ENCODE measurements around the gene BMP3. TPM values are rescaled to one million over a fixed set of nuclear protein-coding genes. Genes with fewer than 3 reads are reported as not detected.

BMP3 gene
- total RNA-seq, 1 experiment from 2014 or later: 1.8 TPM

DNA sequence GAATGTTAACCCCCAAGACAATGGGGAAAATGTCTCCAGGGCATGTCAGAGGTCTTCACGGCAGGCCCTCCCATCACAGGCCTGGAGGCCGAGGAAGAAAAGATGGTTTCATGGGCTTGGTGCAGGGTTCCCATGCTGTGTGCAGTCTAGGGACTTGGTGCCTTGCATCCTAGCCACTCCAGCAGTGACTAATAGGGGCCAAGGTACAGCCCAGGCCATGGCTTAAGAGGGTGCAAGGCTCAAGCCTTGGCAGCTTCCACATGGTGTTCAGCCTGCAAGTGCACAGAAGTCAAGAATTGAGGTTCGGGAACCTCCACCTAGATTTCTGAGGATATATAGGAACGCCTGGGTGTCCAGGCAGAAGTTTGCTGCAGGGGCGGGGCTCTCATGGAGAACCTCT lies 50.6 kb downstream of the BMP3 start:
- Histone ChIP-seq H3K4me2 (ENCODE audit: low read length) (no peak overlapping the region), H4K20me1 (ENCODE audit: low read length) (no peaks in the 10 kb centered on the region), H3K79me2 (ENCODE audit: low read length) (no peaks in the 10 kb centered on the region), H3K9me2 (replicated peaks; ENCODE audit: low read length) (no peaks in the 10 kb centered on the region), H3K36me3 (ENCODE audit: low read depth, low read length) (no peaks in the 10 kb centered on the region), H3F3A (ENCODE audit: low read length, unreplicated experiment) (no peaks in the 10 kb centered on the region), H3K27ac (ENCODE audit: low read length) (no peak overlapping the region), H3K4me1 (ENCODE audit: insufficient read depth, low read length) (no peaks in the 10 kb centered on the region), H3K4me3 (ENCODE audit: low read length) (no peak overlapping the region), H3K9me3 (ENCODE audit: low read length) (no peaks in the 10 kb centered on the region), H3K9ac (ENCODE audit: low read length) (no peak overlapping the region), H2AFZ (ENCODE audit: low read length) (no peak overlapping the region), H3K27me3 (ENCODE audit: low read length) (no peaks in the 10 kb centered on the region)
- no TSS peak for BruUV-seq (replicated peaks)
- POLR2A ChIA-PET (ENCODE audit: unreplicated experiment): no interaction called here
- intact Hi-C loops (cut with micrococcal nuclease): loop anchor here (5.0 kb wide), 3 partner anchors 136 to 291 kb away; partner anchors contain the start of gene PRKG2
- DNase-seq (no peak), ATAC-seq (no peak)
- TF ChIP-seq EZH2phosphoT487 (IDR thresholded peaks at IDR 0.05; ENCODE audit: borderline replicate concordance, low read length): no peak
- TF ChIP-seq EZH2 (IDR thresholded peaks at IDR 0.05; ENCODE audit: low read length, unreplicated experiment): no peak
- TF ChIP-seq, protein P1, sequence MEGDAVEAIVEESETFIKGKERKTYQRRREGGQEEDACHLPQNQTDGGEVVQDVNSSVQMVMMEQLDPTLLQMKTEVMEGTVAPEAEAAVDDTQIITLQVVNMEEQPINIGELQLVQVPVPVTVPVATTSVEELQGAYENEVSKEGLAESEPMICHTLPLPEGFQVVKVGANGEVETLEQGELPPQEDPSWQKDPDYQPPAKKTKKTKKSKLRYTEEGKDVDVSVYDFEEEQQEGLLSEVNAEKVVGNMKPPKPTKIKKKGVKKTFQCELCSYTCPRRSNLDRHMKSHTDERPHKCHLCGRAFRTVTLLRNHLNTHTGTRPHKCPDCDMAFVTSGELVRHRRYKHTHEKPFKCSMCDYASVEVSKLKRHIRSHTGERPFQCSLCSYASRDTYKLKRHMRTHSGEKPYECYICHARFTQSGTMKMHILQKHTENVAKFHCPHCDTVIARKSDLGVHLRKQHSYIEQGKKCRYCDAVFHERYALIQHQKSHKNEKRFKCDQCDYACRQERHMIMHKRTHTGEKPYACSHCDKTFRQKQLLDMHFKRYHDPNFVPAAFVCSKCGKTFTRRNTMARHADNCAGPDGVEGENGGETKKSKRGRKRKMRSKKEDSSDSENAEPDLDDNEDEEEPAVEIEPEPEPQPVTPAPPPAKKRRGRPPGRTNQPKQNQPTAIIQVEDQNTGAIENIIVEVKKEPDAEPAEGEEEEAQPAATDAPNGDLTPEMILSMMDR (conservative IDR thresholded peaks at IDR 0.05; ENCODE audit: low read depth, low read length): no peak
- CTCF ChIA-PET: no interaction called here

DNA sequence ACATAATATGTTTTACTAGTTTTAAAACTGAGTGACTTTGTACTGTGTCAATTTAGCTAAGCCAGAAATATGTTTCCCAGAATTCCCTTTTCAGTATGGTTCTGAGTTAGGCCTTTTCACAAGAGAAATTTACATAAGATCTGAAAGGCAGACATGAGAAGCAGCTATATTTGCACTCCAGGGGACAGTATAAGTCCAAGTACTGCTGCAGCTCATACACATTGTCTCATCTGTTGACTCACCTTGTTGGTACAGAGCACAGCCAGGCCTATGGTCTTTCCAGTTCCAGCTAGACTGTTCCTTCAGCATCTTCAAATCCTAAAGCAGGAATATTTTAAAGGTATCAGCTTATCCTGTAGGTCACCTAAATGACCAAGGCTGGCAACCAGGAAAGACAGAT lies 53.5 kb downstream of the BMP3 start:
- POLR2A ChIA-PET (ENCODE audit: unreplicated experiment): no interaction called here

DNA sequence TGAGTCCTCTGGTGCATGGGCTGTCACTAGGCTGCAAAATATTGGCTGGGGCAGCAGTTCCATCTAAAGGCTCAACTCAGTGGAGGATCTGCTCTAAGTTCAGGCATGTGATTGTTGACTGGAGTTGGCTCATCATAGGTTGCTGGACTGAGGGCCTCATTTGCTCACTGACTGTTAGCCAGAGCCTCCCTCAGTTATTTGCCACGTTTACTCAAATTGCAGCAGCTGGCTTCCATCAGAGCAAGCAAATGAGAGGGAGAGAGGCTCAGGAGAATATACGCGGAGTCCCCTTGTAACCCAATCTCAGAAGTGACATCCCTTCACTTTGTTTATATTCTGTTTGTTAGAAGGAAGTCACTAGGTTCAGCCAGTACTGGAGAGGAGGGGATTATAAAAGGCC lies 54.1 kb downstream of the BMP3 start:
- Histone ChIP-seq H3F3A (ENCODE audit: low read length, unreplicated experiment) (no peaks in the 10 kb centered on the region), H3K79me2 (ENCODE audit: low read length) (no peaks in the 10 kb centered on the region), H2AFZ (ENCODE audit: low read length) (no peak overlapping the region), H3K27ac (ENCODE audit: low read length) (no peak overlapping the region), H3K36me3 (ENCODE audit: low read depth, low read length) (no peaks in the 10 kb centered on the region), H3K9me2 (replicated peaks; ENCODE audit: low read length) (no peaks in the 10 kb centered on the region), H3K4me3 (ENCODE audit: low read length) (no peak overlapping the region), H3K9ac (ENCODE audit: low read length) (no peak overlapping the region), H3K9me3 (ENCODE audit: low read length) (no peaks in the 10 kb centered on the region), H3K4me1 (ENCODE audit: insufficient read depth, low read length) (no peaks in the 10 kb centered on the region), H3K27me3 (ENCODE audit: low read length) (no peaks in the 10 kb centered on the region), H4K20me1 (ENCODE audit: low read length) (no peaks in the 10 kb centered on the region), H3K4me2 (ENCODE audit: low read length) (no peak overlapping the region)
- no peak for ATAC-seq
- no peak for DNase-seq
- CTCF ChIA-PET: interaction anchor here (1.0 kb wide), 1 partner anchor 267 kb away, joined by 7 read pairs; no protein-coding TSS in a partner anchor
- intact Hi-C loops (cut with micrococcal nuclease): loop anchor here (1.0 to 5.0 kb wide), 5 partner anchors 52 to 288 kb away; partner anchors contain the start of gene PRKG2
- TF ChIP-seq EZH2phosphoT487 (IDR thresholded peaks at IDR 0.05; ENCODE audit: borderline replicate concordance, low read length): no peak
- TF ChIP-seq EZH2 (IDR thresholded peaks at IDR 0.05; ENCODE audit: low read length, unreplicated experiment): no peak
- TF ChIP-seq, protein P1 (conservative IDR thresholded peaks at IDR 0.05; ENCODE audit: low read depth, low read length): no peak
- no TSS peak for BruUV-seq (replicated peaks)
- POLR2A ChIA-PET (ENCODE audit: unreplicated experiment): no interaction called here

More for the DNA sequence above, 53.5 kb downstream of the BMP3 start:
- Histone ChIP-seq H3K27ac (ENCODE audit: low read length) (no peak overlapping the region), H3K79me2 (ENCODE audit: low read length) (no peaks in the 10 kb centered on the region), H3K36me3 (ENCODE audit: low read depth, low read length) (no peaks in the 10 kb centered on the region), H3K9me3 (ENCODE audit: low read length) (no peaks in the 10 kb centered on the region), H3K9me2 (replicated peaks; ENCODE audit: low read length) (no peaks in the 10 kb centered on the region), H2AFZ (ENCODE audit: low read length) (no peak overlapping the region), H3K27me3 (ENCODE audit: low read length) (no peaks in the 10 kb centered on the region), H4K20me1 (ENCODE audit: low read length) (no peaks in the 10 kb centered on the region), H3K4me1 (ENCODE audit: insufficient read depth, low read length) (no peaks in the 10 kb centered on the region), H3F3A (ENCODE audit: low read length, unreplicated experiment) (no peaks in the 10 kb centered on the region), H3K4me3 (ENCODE audit: low read length) (no peak overlapping the region), H3K4me2 (ENCODE audit: low read length) (no peak overlapping the region), H3K9ac (ENCODE audit: low read length) (no peak overlapping the region)
- no TSS peak for BruUV-seq (replicated peaks)
- CTCF ChIA-PET: interaction anchor here (1.0 kb wide), 1 partner anchor 267 kb away, joined by 7 read pairs; no protein-coding TSS in a partner anchor
- intact Hi-C loops (cut with micrococcal nuclease): loop anchor here (1.0 to 5.0 kb wide), 5 partner anchors 53 to 288 kb away; partner anchors contain the start of gene PRKG2
- ATAC-seq: peak; percentile 96
- TF ChIP-seq EZH2phosphoT487 (IDR thresholded peaks at IDR 0.05; ENCODE audit: borderline replicate concordance, low read length) (no peak), EZH2 (IDR thresholded peaks at IDR 0.05; ENCODE audit: low read length, unreplicated experiment) (no peak)
- TF ChIP-seq, protein P1 (conservative IDR thresholded peaks at IDR 0.05; ENCODE audit: low read depth, low read length): peak; percentile 67
- peak; percentile 65 for DNase-seq
